ENCODE measurements around the gene ANKRD44.
A peak's percentile ranks its signal among the peaks of the same experiment; 100 is the strongest.

Gene ANKRD44

DNA sequence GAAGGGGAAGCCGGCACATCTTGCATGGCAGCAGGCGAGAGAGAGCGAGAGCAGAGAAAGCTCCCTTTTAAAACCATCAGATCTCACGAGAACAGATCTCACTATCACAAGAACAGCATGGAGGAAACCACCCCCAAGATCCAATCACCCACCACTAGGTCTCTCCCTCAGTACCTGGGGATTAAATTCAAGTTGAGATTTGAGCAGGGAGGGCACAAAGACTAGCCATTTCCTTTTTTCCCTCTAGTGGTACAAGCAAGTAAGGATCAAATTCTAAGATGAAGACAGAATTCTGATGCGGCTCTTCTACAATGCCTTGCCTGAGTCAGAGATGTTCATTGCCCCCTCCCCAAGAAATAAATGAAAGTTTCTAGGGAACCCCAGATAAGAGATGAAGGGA, 45.6 kb upstream of the ANKRD44 start:
- H3K14ac ChIP-seq (ENCODE audit: low read length in 2 of 2), result no peak overlapping the region
- no peak overlapping the region for H3K9ac ChIP-seq (ENCODE audit: low read length)
- no peak overlapping the region for H2AFZ ChIP-seq (ENCODE audit: low read depth, low read length)
- no peak overlapping the region for H2BK15ac ChIP-seq (ENCODE audit: low read depth, poor library complexity, severe bottlenecking)
- H2BK5ac ChIP-seq (ENCODE audit: low read depth, low read length, poor library complexity, severe bottlenecking), result no peak overlapping the region
- no peak overlapping the region for H3K4ac ChIP-seq (ENCODE audit: low read depth in 1 of 2, low read length in 2 of 2)
- H3K4me1 ChIP-seq (ENCODE audit: control insufficient read depth, insufficient read depth, low read depth, low read length), result no peaks in the 10 kb centered on the region
- H3K23ac ChIP-seq (ENCODE audit: low read length in 2 of 2), result no peak overlapping the region
- 86% methylated on average over 5 of the region's 5 CpGs for WGBS
- H3K18ac ChIP-seq (ENCODE audit: low read depth in 1 of 2, low read length in 2 of 2), result no peak overlapping the region
- no peak overlapping the region for H3K27ac ChIP-seq (ENCODE audit: low read length, poor library complexity, severe bottlenecking)
- peak; percentile 20 for DNase-seq
- no peak overlapping the region for H2BK120ac ChIP-seq (ENCODE audit: low read depth, low read length)
- no peak overlapping the region for H4K8ac ChIP-seq (ENCODE audit: low read length)
- peaks cover 0 to 10% of the 10 kb centered on the region in 2 experiments for H3K27me3 ChIP-seq (ENCODE audit: control insufficient read depth in 1 of 2, insufficient read depth in 1 of 2, low read length in 2 of 2)
- H3K4me2 ChIP-seq (ENCODE audit: low read length, poor library complexity, severe bottlenecking), result no peak overlapping the region
- no peak overlapping the region for H2AK5ac ChIP-seq (ENCODE audit: low read length, severe bottlenecking)
- no peaks in the 10 kb centered on the region for H3K79me1 ChIP-seq (replicated peaks; ENCODE audit: low read length, poor library complexity, severe bottlenecking)
- H3K36me3 ChIP-seq (ENCODE audit: control insufficient read depth in 1 of 2, insufficient read depth in 2 of 2, low read depth in 1 of 2, low read length in 2 of 2), result no peaks in the 10 kb centered on the region
- no peak overlapping the region for H2BK12ac ChIP-seq (ENCODE audit: low read length in 2 of 2)
- no peaks in the 10 kb centered on the region for H3K9me3 ChIP-seq (ENCODE audit: control insufficient read depth, low read length)
- no peak overlapping the region for H4K91ac ChIP-seq (ENCODE audit: low read length)
- H3K4me3 ChIP-seq (ENCODE audit: insufficient read depth in 1 of 2, low read depth in 1 of 2, low read length in 2 of 2), result no peak overlapping the region

DNA sequence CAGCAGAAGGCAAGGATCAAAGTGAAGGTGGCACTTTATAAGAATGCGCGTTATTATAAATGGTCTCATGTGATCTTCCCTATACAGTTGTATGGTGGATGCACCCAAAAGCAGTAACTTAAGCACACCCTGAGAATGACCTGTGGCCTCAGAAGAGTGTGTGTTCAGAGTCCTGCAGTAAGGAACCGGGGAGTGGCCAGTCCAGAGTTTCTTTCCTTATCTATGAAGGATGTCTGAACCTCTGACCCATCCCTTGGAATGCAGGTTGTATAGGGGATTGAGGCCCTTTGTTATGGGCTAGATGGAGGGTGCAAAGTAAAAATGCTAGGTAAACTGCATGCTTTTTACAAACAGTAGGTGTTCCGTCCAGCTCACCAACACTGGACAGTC, 43.6 kb upstream of the ANKRD44 start:
- H2BK15ac ChIP-seq (ENCODE audit: low read depth, poor library complexity, severe bottlenecking), result no peak overlapping the region
- H3K9ac ChIP-seq (ENCODE audit: low read length), result no peak overlapping the region
- no peak overlapping the region for H3K4me3 ChIP-seq (ENCODE audit: insufficient read depth in 1 of 2, low read depth in 1 of 2, low read length in 2 of 2)
- H3K18ac ChIP-seq (ENCODE audit: low read depth in 1 of 2, low read length in 2 of 2), result no peak overlapping the region
- H3K27me3 ChIP-seq (ENCODE audit: control insufficient read depth in 1 of 2, insufficient read depth in 1 of 2, low read length in 2 of 2), result peaks cover 0 to 10% of the 10 kb centered on the region in 2 experiments
- H2BK120ac ChIP-seq (ENCODE audit: low read depth, low read length), result no peak overlapping the region
- no peak overlapping the region for H2BK5ac ChIP-seq (ENCODE audit: low read depth, low read length, poor library complexity, severe bottlenecking)
- no peak overlapping the region for H3K4ac ChIP-seq (ENCODE audit: low read depth in 1 of 2, low read length in 2 of 2)
- H3K9me3 ChIP-seq (ENCODE audit: control insufficient read depth, low read length), result no peaks in the 10 kb centered on the region
- H2AK5ac ChIP-seq (ENCODE audit: low read length, severe bottlenecking), result no peak overlapping the region
- H3K14ac ChIP-seq (ENCODE audit: low read length in 2 of 2), result no peak overlapping the region
- no peak for DNase-seq
- H2AFZ ChIP-seq (ENCODE audit: low read depth, low read length), result no peak overlapping the region
- no peaks in the 10 kb centered on the region for H3K36me3 ChIP-seq (ENCODE audit: control insufficient read depth in 1 of 2, insufficient read depth in 2 of 2, low read depth in 1 of 2, low read length in 2 of 2)
- peaks cover 2% of the 10 kb centered on the region for H3K4me1 ChIP-seq (ENCODE audit: control insufficient read depth, insufficient read depth, low read depth, low read length)
- no peak overlapping the region for H3K23ac ChIP-seq (ENCODE audit: low read length in 2 of 2)
- no peak overlapping the region for H3K4me2 ChIP-seq (ENCODE audit: low read length, poor library complexity, severe bottlenecking)
- H4K91ac ChIP-seq (ENCODE audit: low read length), result no peak overlapping the region
- no peak overlapping the region for H4K8ac ChIP-seq (ENCODE audit: low read length)
- H3K27ac ChIP-seq (ENCODE audit: low read length, poor library complexity, severe bottlenecking), result no peak overlapping the region
- no peak overlapping the region for H2BK12ac ChIP-seq (ENCODE audit: low read length in 2 of 2)
- no peaks in the 10 kb centered on the region for H3K79me1 ChIP-seq (replicated peaks; ENCODE audit: low read length, poor library complexity, severe bottlenecking)
- WGBS, result 94% methylated on average over 3 of the region's 4 CpGs

DNA sequence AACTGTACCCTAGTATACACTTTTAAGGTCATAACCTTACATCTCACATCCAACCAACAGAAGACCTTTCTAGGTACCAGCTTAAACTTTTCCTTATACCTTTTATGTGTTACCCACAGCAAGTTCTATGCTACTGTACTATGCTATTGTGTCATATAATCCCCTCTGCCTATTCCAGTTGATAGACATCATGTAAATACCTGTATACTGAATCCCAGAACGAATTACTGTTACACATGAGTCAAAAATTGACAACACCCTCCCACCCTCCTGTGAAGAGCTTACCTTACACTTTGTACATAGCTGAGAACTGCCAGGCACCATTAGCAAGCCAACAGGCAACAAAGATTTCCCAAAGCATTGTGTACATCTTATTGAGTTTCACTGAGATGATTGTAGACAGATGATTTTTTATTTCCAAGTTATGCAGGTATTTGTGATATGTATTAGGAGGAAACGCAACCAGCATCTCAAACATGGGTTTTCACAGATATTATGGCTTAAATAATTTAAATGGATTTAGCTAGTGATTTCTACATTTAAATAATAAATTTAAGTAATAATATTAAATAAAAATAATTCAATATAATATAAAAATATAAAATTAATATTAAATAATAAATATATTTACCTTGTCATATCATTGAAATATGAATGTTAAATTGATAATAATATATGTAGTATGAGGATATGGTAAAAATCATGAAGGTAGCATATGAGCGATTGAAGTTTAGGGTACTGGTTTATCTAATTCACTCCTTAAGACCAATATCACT, 43.0 kb upstream of the ANKRD44 start:
- Histone ChIP-seq H3K4me3 (ENCODE audit: insufficient read depth in 1 of 2, low read depth in 1 of 2, low read length in 2 of 2) (no peak overlapping the region), H3K4me2 (ENCODE audit: low read length, poor library complexity, severe bottlenecking) (no peak overlapping the region), H3K4ac (ENCODE audit: low read depth in 1 of 2, low read length in 2 of 2) (no peak overlapping the region), H3K23ac (ENCODE audit: low read length in 2 of 2) (no peak overlapping the region), H3K27me3 (ENCODE audit: control insufficient read depth in 1 of 2, insufficient read depth in 1 of 2, low read length in 2 of 2) (peaks cover 0 to 10% of the 10 kb centered on the region in 2 experiments), H4K91ac (ENCODE audit: low read length) (no peak overlapping the region), H3K36me3 (ENCODE audit: control insufficient read depth in 1 of 2, insufficient read depth in 2 of 2, low read depth in 1 of 2, low read length in 2 of 2) (no peaks in the 10 kb centered on the region), H2BK5ac (ENCODE audit: low read depth, low read length, poor library complexity, severe bottlenecking) (no peak overlapping the region), H2AFZ (ENCODE audit: low read depth, low read length) (no peak overlapping the region), H3K14ac (ENCODE audit: low read length in 2 of 2) (no peak overlapping the region), H4K8ac (ENCODE audit: low read length) (no peak overlapping the region), H3K9ac (ENCODE audit: low read length) (no peak overlapping the region), H3K27ac (ENCODE audit: low read length, poor library complexity, severe bottlenecking) (no peak overlapping the region), H2BK120ac (ENCODE audit: low read depth, low read length) (no peak overlapping the region), H3K79me1 (replicated peaks; ENCODE audit: low read length, poor library complexity, severe bottlenecking) (no peaks in the 10 kb centered on the region), H3K4me1 (ENCODE audit: control insufficient read depth, insufficient read depth, low read depth, low read length) (peaks cover 2% of the 10 kb centered on the region), H3K9me3 (ENCODE audit: control insufficient read depth, low read length) (no peaks in the 10 kb centered on the region), H2BK15ac (ENCODE audit: low read depth, poor library complexity, severe bottlenecking) (no peak overlapping the region), H2AK5ac (ENCODE audit: low read length, severe bottlenecking) (no peak overlapping the region), H3K18ac (ENCODE audit: low read depth in 1 of 2, low read length in 2 of 2) (no peak overlapping the region), H2BK12ac (ENCODE audit: low read length in 2 of 2) (no peak overlapping the region)
- 27% methylated on average over 1 of the region's 3 CpGs for WGBS
- DNase-seq, result no peak

DNA sequence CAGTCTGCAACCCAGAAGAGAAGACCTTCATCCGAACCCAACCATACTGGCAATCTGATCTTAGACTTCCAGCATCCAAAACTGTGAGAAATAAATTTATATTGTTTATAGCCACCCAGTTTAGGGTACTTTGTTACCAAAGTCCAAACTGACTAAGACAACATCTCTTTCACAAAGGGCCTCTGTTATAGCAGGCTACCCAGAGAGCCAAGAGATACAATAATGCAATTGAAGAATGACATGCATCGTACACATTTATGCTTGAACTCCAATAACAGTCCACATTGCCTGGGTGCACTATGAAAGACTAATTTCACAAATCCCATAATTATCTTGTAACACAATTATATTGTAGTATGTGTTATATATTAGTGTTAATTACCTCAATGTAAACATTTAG, 39.1 kb upstream of the ANKRD44 start:
- Histone ChIP-seq H4K8ac (ENCODE audit: low read length) (no peak overlapping the region), H2BK15ac (ENCODE audit: low read depth, poor library complexity, severe bottlenecking) (no peak overlapping the region), H3K18ac (ENCODE audit: low read depth in 1 of 2, low read length in 2 of 2) (no peak overlapping the region), H3K4me3 (ENCODE audit: insufficient read depth in 1 of 2, low read depth in 1 of 2, low read length in 2 of 2) (no peak overlapping the region), H4K91ac (ENCODE audit: low read length) (no peak overlapping the region), H3K23ac (ENCODE audit: low read length in 2 of 2) (no peak overlapping the region), H2AK5ac (ENCODE audit: low read length, severe bottlenecking) (no peak overlapping the region), H3K4me2 (ENCODE audit: low read length, poor library complexity, severe bottlenecking) (no peak overlapping the region), H3K36me3 (ENCODE audit: control insufficient read depth in 1 of 2, insufficient read depth in 2 of 2, low read depth in 1 of 2, low read length in 2 of 2) (no peaks in the 10 kb centered on the region), H3K9me3 (ENCODE audit: control insufficient read depth, low read length) (no peaks in the 10 kb centered on the region), H2BK12ac (ENCODE audit: low read length in 2 of 2) (no peak overlapping the region), H3K27me3 (ENCODE audit: control insufficient read depth in 1 of 2, insufficient read depth in 1 of 2, low read length in 2 of 2) (peaks cover 0 to 2% of the 10 kb centered on the region in 2 experiments), H3K9ac (ENCODE audit: low read length) (no peak overlapping the region), H2BK120ac (ENCODE audit: low read depth, low read length) (no peak overlapping the region), H2BK5ac (ENCODE audit: low read depth, low read length, poor library complexity, severe bottlenecking) (no peak overlapping the region), H3K4ac (ENCODE audit: low read depth in 1 of 2, low read length in 2 of 2) (no peak overlapping the region), H3K79me1 (replicated peaks; ENCODE audit: low read length, poor library complexity, severe bottlenecking) (no peaks in the 10 kb centered on the region), H2AFZ (ENCODE audit: low read depth, low read length) (no peak overlapping the region), H3K4me1 (ENCODE audit: control insufficient read depth, insufficient read depth, low read depth, low read length) (peaks cover 2% of the 10 kb centered on the region), H3K27ac (ENCODE audit: low read length, poor library complexity, severe bottlenecking) (no peak overlapping the region), H3K14ac (ENCODE audit: low read length in 2 of 2) (no peak overlapping the region)
- WGBS, result 95% methylated on average over 2 of the region's 2 CpGs
- no peak for DNase-seq
